WI38 (cell line): ENCODE measurements around the gene C6orf120.

Source experiments
- H3K4me3 ChIP-seq: 2 replicates; pipeline ENCODE4 v1.5.1; 2011; ENCODE audit warnings: low read depth, mild to moderate bottlenecking, control low read depth, low read length
- TF ChIP-seq, protein P1 (sequence below): IDR thresholded peaks from 2 replicates; pipeline ENCODE4 v1.5.1; 2012; ENCODE audit warnings: low read depth, mild to moderate bottlenecking, control low read depth, low read length

Gene C6orf120

DNA sequence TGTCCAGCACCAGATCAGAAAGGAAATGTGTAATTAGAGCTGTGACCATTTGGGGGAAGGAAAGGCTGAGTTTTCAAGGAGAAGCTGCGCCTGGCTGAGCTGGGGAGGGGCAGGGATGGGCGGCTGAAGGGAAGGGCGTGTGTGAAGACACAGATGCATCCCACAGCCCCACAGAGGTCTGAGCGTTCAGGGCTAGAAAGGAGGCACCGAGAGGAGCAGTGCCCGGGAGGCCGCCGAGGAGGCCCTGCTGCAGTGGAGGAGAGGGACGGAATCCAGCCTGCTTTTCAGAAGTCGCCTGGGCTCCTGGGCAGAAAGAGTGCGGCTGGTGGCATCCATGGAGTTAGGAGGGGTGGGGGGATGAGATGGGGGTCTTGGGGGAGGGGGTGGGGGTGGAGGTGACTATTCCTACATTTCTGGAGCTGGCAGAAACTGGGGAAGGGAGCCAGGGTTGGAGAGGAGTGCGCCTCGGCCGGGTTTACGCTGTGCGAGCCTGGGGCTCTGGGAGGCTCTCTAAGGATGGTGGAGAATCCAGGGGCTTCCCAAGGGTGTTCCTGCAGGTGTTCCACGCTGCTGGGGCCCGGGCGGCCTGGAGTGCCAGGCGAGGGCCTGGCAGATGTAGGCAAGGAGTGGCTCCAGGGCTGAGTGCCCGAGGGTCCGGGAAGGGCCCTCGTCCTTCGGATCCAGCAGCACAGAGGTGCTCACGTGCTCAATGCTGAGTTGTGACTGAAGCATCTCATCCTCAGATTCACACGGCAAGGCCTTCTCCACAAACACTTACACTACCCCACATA, 41.9 kb upstream of the C6orf120 start:
- H3K4me3 ChIP-seq, result no peak overlapping the region
- TF ChIP-seq, protein P1, sequence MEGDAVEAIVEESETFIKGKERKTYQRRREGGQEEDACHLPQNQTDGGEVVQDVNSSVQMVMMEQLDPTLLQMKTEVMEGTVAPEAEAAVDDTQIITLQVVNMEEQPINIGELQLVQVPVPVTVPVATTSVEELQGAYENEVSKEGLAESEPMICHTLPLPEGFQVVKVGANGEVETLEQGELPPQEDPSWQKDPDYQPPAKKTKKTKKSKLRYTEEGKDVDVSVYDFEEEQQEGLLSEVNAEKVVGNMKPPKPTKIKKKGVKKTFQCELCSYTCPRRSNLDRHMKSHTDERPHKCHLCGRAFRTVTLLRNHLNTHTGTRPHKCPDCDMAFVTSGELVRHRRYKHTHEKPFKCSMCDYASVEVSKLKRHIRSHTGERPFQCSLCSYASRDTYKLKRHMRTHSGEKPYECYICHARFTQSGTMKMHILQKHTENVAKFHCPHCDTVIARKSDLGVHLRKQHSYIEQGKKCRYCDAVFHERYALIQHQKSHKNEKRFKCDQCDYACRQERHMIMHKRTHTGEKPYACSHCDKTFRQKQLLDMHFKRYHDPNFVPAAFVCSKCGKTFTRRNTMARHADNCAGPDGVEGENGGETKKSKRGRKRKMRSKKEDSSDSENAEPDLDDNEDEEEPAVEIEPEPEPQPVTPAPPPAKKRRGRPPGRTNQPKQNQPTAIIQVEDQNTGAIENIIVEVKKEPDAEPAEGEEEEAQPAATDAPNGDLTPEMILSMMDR, result no peak

DNA sequence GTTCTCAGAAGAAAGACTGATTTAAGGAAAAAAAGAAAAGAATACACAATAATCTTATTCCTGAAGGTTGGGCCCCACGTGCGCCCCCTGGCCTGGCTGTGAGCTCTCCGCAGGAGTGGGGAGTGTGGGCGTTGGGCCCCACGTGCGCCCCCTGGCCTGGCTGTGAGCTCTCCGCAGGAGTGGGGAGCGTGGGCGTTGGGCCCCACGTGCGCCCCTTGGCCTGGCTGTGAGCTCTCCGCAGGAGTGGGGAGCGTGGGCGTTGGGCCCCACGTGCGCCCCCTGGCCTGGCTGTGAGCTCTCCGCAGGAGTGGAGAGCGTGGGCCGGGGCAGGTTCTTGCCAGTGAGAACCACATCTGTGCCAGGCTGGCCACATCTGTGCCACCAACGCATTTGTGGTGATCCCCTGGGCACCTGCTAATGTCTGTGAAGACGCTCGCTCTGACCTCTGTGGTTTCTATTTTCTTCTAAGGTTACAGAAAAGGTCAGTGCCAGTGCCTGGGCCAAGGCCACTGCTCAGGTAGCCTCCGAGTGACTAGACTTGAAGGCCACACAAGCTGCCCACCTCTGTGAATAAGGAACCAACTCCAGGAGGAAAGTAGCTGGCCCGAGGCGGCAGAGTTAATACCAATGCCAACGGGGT, 41.1 kb upstream of the C6orf120 start:
- TF ChIP-seq, protein P1, result no peak
- H3K4me3 ChIP-seq, result no peak overlapping the region

DNA sequence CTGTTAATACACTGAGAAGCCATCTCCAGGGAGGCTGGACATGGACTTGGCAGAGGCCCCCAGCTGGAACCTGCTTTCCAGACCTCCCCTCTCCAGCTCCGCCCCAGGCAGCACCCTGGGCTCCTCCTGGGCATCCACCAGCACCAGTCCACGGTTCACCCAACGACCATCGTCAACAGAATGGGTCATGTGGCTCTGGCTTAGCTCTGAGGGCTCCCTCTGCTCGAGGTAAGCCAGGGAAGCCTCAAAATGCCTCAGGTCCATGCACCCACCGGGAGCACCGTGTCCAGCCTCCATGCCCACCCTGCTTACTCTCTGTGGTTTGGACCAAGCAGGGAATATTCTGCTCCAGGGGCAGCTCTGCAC, 40.6 kb upstream of the C6orf120 start:
- H3K4me3 ChIP-seq, result no peak overlapping the region
- TF ChIP-seq, protein P1, result no peak

DNA sequence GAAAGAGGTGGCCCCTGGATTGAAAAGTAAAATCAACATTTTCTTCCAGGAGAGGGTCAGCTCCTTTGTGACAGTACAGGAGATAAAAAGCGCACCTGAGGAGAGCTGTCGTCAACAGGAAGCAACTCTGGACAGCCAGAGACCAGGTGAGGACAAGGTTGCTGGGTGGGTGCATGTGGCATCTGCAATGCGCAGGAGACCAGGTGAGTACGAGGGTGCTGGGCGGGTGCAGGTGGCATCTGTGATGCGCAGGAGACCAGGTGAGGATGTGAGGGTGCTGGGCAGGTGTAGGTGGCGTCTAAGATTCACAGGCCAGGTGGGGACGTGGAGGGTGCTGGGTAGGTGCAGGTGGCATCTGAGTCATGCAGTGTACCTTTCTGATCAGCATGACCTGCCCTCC, 38.5 kb upstream of the C6orf120 start:
- H3K4me3 ChIP-seq, result no peak overlapping the region
- TF ChIP-seq, protein P1, result no peak

DNA sequence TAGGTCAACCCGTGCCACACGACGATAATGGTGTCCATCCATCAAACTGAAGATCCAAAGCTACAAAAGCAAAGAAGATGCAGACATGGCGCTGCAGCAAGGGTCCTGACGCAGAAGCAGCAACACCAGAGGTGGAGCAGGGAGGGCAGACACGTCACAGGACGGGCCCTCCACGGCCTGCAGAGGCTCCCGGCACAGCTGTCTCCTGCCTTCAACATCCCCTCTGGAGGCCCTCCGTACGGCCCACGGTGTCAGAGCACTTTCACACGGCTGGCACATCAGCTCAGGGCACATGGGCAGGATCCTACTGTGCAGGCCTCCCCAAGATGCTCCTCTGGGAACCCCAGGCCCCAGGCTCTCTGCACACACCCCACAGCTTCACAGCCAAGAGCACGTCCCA, 37.7 kb upstream of the C6orf120 start:
- no peak overlapping the region for H3K4me3 ChIP-seq
- TF ChIP-seq, protein P1, result no peak

DNA sequence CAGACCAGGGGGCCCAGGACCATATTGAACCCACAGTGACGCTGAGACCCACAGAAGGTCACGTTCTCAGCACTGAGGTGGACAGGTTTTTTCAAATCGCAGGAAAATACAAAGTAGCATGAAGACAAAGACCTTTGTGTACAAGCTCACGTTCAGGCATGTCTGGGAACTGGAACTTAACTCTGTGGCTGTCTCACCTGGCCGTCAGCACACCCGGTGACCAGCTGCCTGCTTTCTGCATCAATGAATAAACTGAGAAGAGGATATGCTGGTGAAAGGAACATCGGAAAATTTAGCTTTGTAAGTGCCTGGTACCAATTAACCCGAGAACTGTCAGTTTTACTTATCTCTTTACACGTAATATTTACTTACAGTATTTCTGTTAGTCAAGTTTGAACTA, 36.6 kb upstream of the C6orf120 start:
- no peak overlapping the region for H3K4me3 ChIP-seq
- TF ChIP-seq, protein P1, result no peak

DNA sequence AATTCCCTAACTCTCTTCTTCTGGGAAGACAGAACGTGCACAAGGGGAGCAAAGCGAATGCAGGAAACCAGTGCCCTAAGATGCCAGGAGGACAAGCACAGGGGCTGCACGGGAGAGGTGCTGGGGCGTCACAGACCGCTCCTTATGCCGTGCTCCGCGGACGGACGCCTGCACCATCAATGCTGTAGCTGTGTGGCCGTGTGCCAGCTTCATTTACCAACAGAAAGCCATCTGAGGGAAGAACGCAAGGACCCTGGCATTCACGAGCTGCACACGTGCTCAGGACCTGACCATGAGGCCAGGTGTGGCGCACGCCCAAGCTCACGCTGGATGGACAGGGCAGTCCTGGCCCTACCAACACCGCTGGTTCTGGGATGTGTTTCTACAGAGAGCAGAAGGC, 35.5 kb upstream of the C6orf120 start:
- TF ChIP-seq, protein P1, result no peak
- H3K4me3 ChIP-seq, result no peak overlapping the region
